H9 (cell line): Measurements from ENCODE around the gene CLCN6. TPM values are rescaled to one million over a fixed set of nuclear protein-coding genes. Genes with fewer than 3 reads are reported as not detected.

ENCODE experiments used
- DNase-seq: peaks from one replicate; pipeline ENCODE4 v3.0.0-alpha.2; 2017
- H2AFZ ChIP-seq: one replicate; pipeline ENCODE4 v1.6.1; 2013; ENCODE audit warnings: mild to moderate bottlenecking, low read length, control low read depth, moderate library complexity
- H2AK5ac ChIP-seq: 2 replicates; pipeline ENCODE4 v1.6.1; 2013; ENCODE audit warnings: low read length, control low read depth, mixed read lengths; ENCODE audit not compliant: insufficient read length
- H2BK120ac ChIP-seq: one replicate; pipeline ENCODE4 v1.6.1; 2013; ENCODE audit warnings: low read depth, mild to moderate bottlenecking, low read length, control low read depth, inconsistent platforms; ENCODE audit not compliant: poor library complexity, severe bottlenecking
- H2BK12ac ChIP-seq: 2 replicates; pipeline ENCODE4 v1.6.1; 2013; ENCODE audit warnings: low read length, control low read depth, mixed read lengths, low read depth; ENCODE audit not compliant: insufficient read length
- H2BK15ac ChIP-seq: 2 replicates; pipeline ENCODE4 v1.6.1; 2013; ENCODE audit warnings: low read depth, low read length, control low read depth
- H2BK20ac ChIP-seq: one replicate; pipeline ENCODE4 v1.6.1; 2013; ENCODE audit warnings: low read depth, mild to moderate bottlenecking, low read length, control low read depth, inconsistent platforms; ENCODE audit not compliant: poor library complexity, severe bottlenecking
- H2BK5ac ChIP-seq: 2 replicates; pipeline ENCODE4 v1.6.1; 2013; ENCODE audit warnings: low read length, control low read depth, mixed read lengths; ENCODE audit not compliant: insufficient read length
- H3K14ac ChIP-seq: 2 replicates; pipeline ENCODE4 v1.6.1; 2013; ENCODE audit warnings: low read length, control low read depth; ENCODE audit not compliant: insufficient read depth
- H3K18ac ChIP-seq: 2 replicates; pipeline ENCODE4 v1.6.1; 2013; ENCODE audit warnings: low read depth, mild to moderate bottlenecking, mixed read lengths, low read length, control low read depth; ENCODE audit not compliant: insufficient read length
- H3K23ac ChIP-seq: 2 replicates; pipeline ENCODE4 v1.6.1; 2013; ENCODE audit warnings: low read length, control low read depth, mixed read lengths, low read depth; ENCODE audit not compliant: insufficient read length
- H3K23me2 ChIP-seq: 2 replicates; pipeline ENCODE4 v1.6.1; 2013; ENCODE audit warnings: low read depth, mild to moderate bottlenecking, mixed read lengths, low read length, control low read depth; ENCODE audit not compliant: insufficient read length, poor library complexity, severe bottlenecking
- H3K27ac ChIP-seq: 2 replicates; pipeline ENCODE4 v1.5.1; 2013; ENCODE audit warnings: low read length, control low read depth, mixed read lengths, low read depth; ENCODE audit not compliant: insufficient read length
- H3K27me3 ChIP-seq: 2 replicates; pipeline ENCODE4 v1.6.1; 2013; ENCODE audit warnings: low read length, control low read depth, inconsistent platforms; ENCODE audit not compliant: insufficient read depth
- H3K4ac ChIP-seq: 2 replicates; pipeline ENCODE4 v1.6.1; 2013; ENCODE audit warnings: low read depth, mild to moderate bottlenecking, control low read depth, inconsistent platforms, low read length, moderate library complexity
- H3K4me1 ChIP-seq: 2 replicates; pipeline ENCODE4 v1.6.1; 2013; ENCODE audit warnings: low read length, control low read depth, inconsistent platforms; ENCODE audit not compliant: insufficient read depth
- H3K4me2 ChIP-seq: 2 replicates; pipeline ENCODE4 v1.6.1; 2013; ENCODE audit warnings: low read length, control low read depth, mixed read lengths; ENCODE audit not compliant: insufficient read length, insufficient read depth
- H3K56ac ChIP-seq: 2 replicates; pipeline ENCODE4 v1.6.1; 2013; ENCODE audit warnings: low read depth, mild to moderate bottlenecking, mixed read lengths, low read length, control low read depth; ENCODE audit not compliant: insufficient read length
- H3K79me1 ChIP-seq: 2 replicates; pipeline ENCODE4 v1.6.1; 2013; ENCODE audit warnings: low read depth, mild to moderate bottlenecking, moderate library complexity, low read length, control low read depth, inconsistent platforms; ENCODE audit not compliant: insufficient read depth, poor library complexity, severe bottlenecking
- H3K79me2 ChIP-seq: 2 replicates; pipeline ENCODE4 v1.6.1; 2013; ENCODE audit warnings: low read length, control low read depth, inconsistent platforms; ENCODE audit not compliant: insufficient read depth
- H3K9ac ChIP-seq: 2 replicates; pipeline ENCODE4 v1.6.1; 2013; ENCODE audit warnings: low read length, control low read depth, mixed read lengths; ENCODE audit not compliant: insufficient read length; ENCODE audit errors: extremely low read depth
- H3K9me3 ChIP-seq: one replicate; pipeline ENCODE4 v1.6.1; 2013; ENCODE audit warnings: low read depth, low read length, inconsistent platforms; ENCODE audit not compliant: control insufficient read depth
- H3T11ph ChIP-seq: one replicate; pipeline ENCODE4 v1.6.1; 2013; ENCODE audit warnings: mild to moderate bottlenecking, low read length, control low read depth, inconsistent platforms
- H4K20me1 ChIP-seq: one replicate; pipeline ENCODE4 v1.6.1; 2013; ENCODE audit not compliant: control insufficient read depth, insufficient read length, insufficient read depth
- H4K5ac ChIP-seq: 2 replicates; pipeline ENCODE4 v1.6.1; 2013; ENCODE audit warnings: low read depth, mild to moderate bottlenecking, mixed read lengths, low read length, control low read depth; ENCODE audit not compliant: insufficient read length
- H4K8ac ChIP-seq: replicated peaks from 2 replicates; pipeline ENCODE4 v1.6.1; 2013; ENCODE audit warnings: low read length, control low read depth, mixed read lengths, low read depth; ENCODE audit not compliant: insufficient read length
- H4K91ac ChIP-seq: 2 replicates; pipeline ENCODE4 v1.6.1; 2013; ENCODE audit warnings: low read depth, mild to moderate bottlenecking, moderate library complexity, mixed read lengths, low read length, control low read depth; ENCODE audit not compliant: insufficient read length
- H3K27ac Mint-ChIP-seq, 3 experiments: 2 replicates in 2 of 3; 3 replicates in 1 of 3; pipeline ENCODE4 v1.8.0; 2020 to 2021; ENCODE audit warnings: mixed read lengths in 3 of 3, mild to moderate bottlenecking in 1 of 3, moderate library complexity in 1 of 3
- H3K27me3 Mint-ChIP-seq: 2 replicates; pipeline ENCODE4 v1.8.0; 2021; ENCODE audit warnings: low read depth, mild to moderate bottlenecking, moderate library complexity, mixed read lengths
- H3K36me3 Mint-ChIP-seq, 3 experiments: 2 replicates in 2 of 3; 3 replicates in 1 of 3; pipeline ENCODE4 v1.8.0; 2020 to 2021; ENCODE audit warnings: low read depth in 3 of 3, mixed read lengths in 3 of 3; ENCODE audit not compliant: insufficient read depth in 1 of 3
- H3K4me1 Mint-ChIP-seq, 2 experiments: 2 replicates each; pipeline ENCODE4 v1.8.0; 2020; ENCODE audit warnings: mixed read lengths in 2 of 2
- H3K4me3 Mint-ChIP-seq, 2 experiments: 2 replicates in 1 of 2; 3 replicates in 1 of 2; pipeline ENCODE4 v1.8.0; 2020 to 2021; ENCODE audit warnings: mild to moderate bottlenecking in 2 of 2, mixed read lengths in 2 of 2, moderate library complexity in 1 of 2
- H3K9me3 Mint-ChIP-seq, 2 experiments: 2 replicates in 1 of 2; 3 replicates in 1 of 2; pipeline ENCODE4 v1.8.0; 2020; ENCODE audit warnings: mild to moderate bottlenecking in 2 of 2, mixed read lengths in 2 of 2, moderate library complexity in 1 of 2
- CTCF ChIP-seq: fragments of 200-600 bp; sonication (generic); conservative IDR thresholded peaks from 3 replicates; pipeline ENCODE4 v1.8.0; 2021; ENCODE audit warnings: antibody characterized with exemption, mild to moderate bottlenecking
- WGBS: extraction: QIAGEN DNeasy Blood & Tissue Kit; methylation state at CpG from one replicate; pipeline ENCODE4 v1.1.7; 2013; ENCODE audit warnings: missing lambda C conversion rate, low lambda C conversion rate, mixed read lengths; ENCODE audit not compliant: insufficient read length; ENCODE audit errors: extremely low coverage; 5-methylcytosine and 5-hydroxymethylcytosine counted together
- total RNA-seq: library from RNA; stranded (reverse); gene quantifications from 2 replicates; pipeline ENCODE4 v1.2.1, GENCODE V29; 2021

Gene CLCN6
- total RNA-seq, 1 experiment from 2014 or later, result 20.5 TPM

- H2AK5ac ChIP-seq, result no peak overlapping the region
- peaks cover 24 to 87% (median 75%) of the 10 kb centered on the region in 3 experiments; a peak in 6 of 7 replicates for H3K36me3 Mint-ChIP-seq
- no peak overlapping the region for H3K4me2 ChIP-seq
- no peaks in the 10 kb centered on the region for H3K27me3 Mint-ChIP-seq
- WGBS, result no CpG with 5 or more reads among the region's 19 CpGs
- no peak overlapping the region for H3K9ac ChIP-seq
- no peaks in the 10 kb centered on the region for H3K23me2 ChIP-seq
- H3K4me3 Mint-ChIP-seq, result no peak overlapping the region
- H4K91ac ChIP-seq, result no peak overlapping the region
- no peak overlapping the region for H4K8ac ChIP-seq
- H3K23ac ChIP-seq, result no peak overlapping the region
- H2AFZ ChIP-seq, result no peak overlapping the region
- H3K56ac ChIP-seq, result no peak overlapping the region
- no peaks in the 10 kb centered on the region for H3K9me3 Mint-ChIP-seq
- no peak overlapping the region for H2BK5ac ChIP-seq
- no peaks in the 10 kb centered on the region for H3K27me3 ChIP-seq
- no peak overlapping the region for H3K18ac ChIP-seq
- H4K5ac ChIP-seq, result no peak overlapping the region
- H3K4me1 ChIP-seq, result no peaks in the 10 kb centered on the region
- DNase-seq, result no peak
- H2BK120ac ChIP-seq, result no peak overlapping the region
- H3K4ac ChIP-seq, result no peak overlapping the region
- no peak overlapping the region for H3T11ph ChIP-seq
- H4K20me1 ChIP-seq, result no peaks in the 10 kb centered on the region
- H3K27ac Mint-ChIP-seq, result no peak overlapping the region
- no peak overlapping the region for H2BK15ac ChIP-seq
- H2BK12ac ChIP-seq, result no peak overlapping the region
- no peaks in the 10 kb centered on the region for H3K4me1 Mint-ChIP-seq
- H3K79me2 ChIP-seq, result no peaks in the 10 kb centered on the region
- no peak overlapping the region for H3K27ac ChIP-seq
- TF ChIP-seq CTCF, result no peak
- no peaks in the 10 kb centered on the region for H3K9me3 ChIP-seq
- H2BK20ac ChIP-seq, result no peak overlapping the region
- H3K14ac ChIP-seq, result no peak overlapping the region
- no peaks in the 10 kb centered on the region for H3K79me1 ChIP-seq
Measured at GRCh38 chr1:11842154-11843041, 36.4 kb downstream of the CLCN6 start.
